IMR-90 (cell line): ENCODE measurements around the gene SAPCD1. TPM values are rescaled to one million over a fixed set of nuclear protein-coding genes. Genes with fewer than 3 reads are reported as not detected.

Source experiments
- microRNA-seq, 2 experiments: library from miRNA; stranded (forward) in 1 of 2; unstranded in 1 of 2; fragments of 10-50 nt in 1 of 2; fragments of <30 nt in 1 of 2; gene quantifications in 1 of 2; microRNA quantifications in 1 of 2; one replicate each; pipeline versions ENCODE3 to v1.1.0; 2013 to 2020; ENCODE audit not compliant: insufficient read depth in 1 of 2, insufficient read length in 1 of 2, unreplicated experiment in 1 of 2
- polyA plus RNA-seq, 3 experiments: library from polyadenylated mRNA; depleted of rRNA; stranded (reverse); fragments of >200 nt; gene quantifications; 2 replicates each; pipeline ENCODE4 v1.2.3, GENCODE V29; 2012; ENCODE audit warnings: low replicate concordance in 1 of 3
- small RNA-seq, 5 experiments: library from RNA; depleted of rRNA; stranded (forward); fragments of <200 nt; gene quantifications; one replicate each; pipeline ENCODE3, GENCODE V24; 2012
- total RNA-seq: library from RNA; depleted of rRNA; stranded (reverse); fragments of >200 nt; gene quantifications from 2 replicates; pipeline ENCODE4 v1.2.3, GENCODE V29; 2012; rRNA removed

SAPCD1 gene
- total and polyA plus RNA-seq, 2 of the 4 experiments (the other 2 are of a cell fraction) = 2.3 TPM; not detected in 1

Small RNAs within 50 kb of the gene (microRNA-seq; reads per million reads assigned to microRNA genes)
- gene LY6G6D (ENCODE audit: insufficient read depth, insufficient read length) (not detected), gene MSH5-SAPCD1 (ENCODE audit: insufficient read depth, insufficient read length) (not detected), gene RF00019 (ENCODE audit: insufficient read depth, insufficient read length) (not detected), gene RNU6-850P (ENCODE audit: insufficient read depth, insufficient read length) (not detected), gene SAPCD1 (ENCODE audit: insufficient read depth, insufficient read length) (not detected)

Small RNAs within 50 kb of the gene (small RNA-seq; reads per million reads assigned to genes)
- 0 reads per million in 5 experiments for gene LY6G6D
- 0 reads per million in 5 experiments for gene MSH5-SAPCD1
- 0 reads per million in 5 experiments for gene RF00019
- 0 to 0.60 (median 0) reads per million in 5 experiments for gene RNU6-850P
- 0 reads per million in 5 experiments for gene SAPCD1

Other genes starting within 250 kb of the SAPCD1 start
Only the 30 nearest of the 42 such genes appear.
- gene LST1, start 176.4 kb upstream of the SAPCD1 start, total RNA-seq = not detected in 2 replicates
- not detected in 2 replicates for gene LST1, start 176.4 kb upstream of the SAPCD1 start, polyA plus RNA-seq (2012; rRNA removed)
- gene NCR3, start 169.7 kb upstream of the SAPCD1 start, total RNA-seq = not detected in 2 replicates
- not detected in 2 replicates for gene NCR3, start 169.7 kb upstream of the SAPCD1 start, polyA plus RNA-seq (2012; rRNA removed)
- not detected in 2 replicates for gene AIF1, start 147.4 kb upstream of the SAPCD1 start, total RNA-seq
- gene AIF1, start 147.4 kb upstream of the SAPCD1 start, polyA plus RNA-seq (2012; rRNA removed) = not detected in 2 replicates
- gene PRRC2A, start 141.9 kb upstream of the SAPCD1 start, total RNA-seq = 7.7 and 8.1 TPM in 2 replicates
- gene PRRC2A, start 141.9 kb upstream of the SAPCD1 start, polyA plus RNA-seq (2012; rRNA removed) = 88.6 and 101 TPM in 2 replicates
- gene BAG6, start 110.0 kb upstream of the SAPCD1 start, total RNA-seq = 40.7 and 41.4 TPM in 2 replicates
- 134 and 151 TPM in 2 replicates for gene BAG6, start 110.0 kb upstream of the SAPCD1 start, polyA plus RNA-seq (2012; rRNA removed)
- gene APOM, start 106.8 kb upstream of the SAPCD1 start, total RNA-seq = 0.83 and 1.4 TPM in 2 replicates
- gene APOM, start 106.8 kb upstream of the SAPCD1 start, polyA plus RNA-seq (2012; rRNA removed) = 3.5 and 3.8 TPM in 2 replicates
- 13.1 and 14.2 TPM in 2 replicates for gene C6orf47, start 101.9 kb upstream of the SAPCD1 start, total RNA-seq
- gene C6orf47, start 101.9 kb upstream of the SAPCD1 start, polyA plus RNA-seq (2012; rRNA removed) = 8.9 and 9.0 TPM in 2 replicates
- 6.1 and 7.2 TPM in 2 replicates for gene GPANK1, start 97.7 kb upstream of the SAPCD1 start, total RNA-seq
- gene GPANK1, start 97.7 kb upstream of the SAPCD1 start, polyA plus RNA-seq (2012; rRNA removed) = 13.8 and 16.7 TPM in 2 replicates
- 218 and 240 TPM in 2 replicates for gene CSNK2B, start 96.6 kb upstream of the SAPCD1 start, total RNA-seq
- gene CSNK2B, start 96.6 kb upstream of the SAPCD1 start, polyA plus RNA-seq (2012; rRNA removed) = 178 and 194 TPM in 2 replicates
- 1.9 and 2.2 TPM in 2 replicates for gene LY6G5B, start 92.7 kb upstream of the SAPCD1 start, total RNA-seq
- 10.2 and 13.6 TPM in 2 replicates for gene LY6G5B, start 92.7 kb upstream of the SAPCD1 start, polyA plus RNA-seq (2012; rRNA removed)
- 0.18 TPM in 1 of 2 replicates, not detected in the other for gene LY6G5C, start 81.6 kb upstream of the SAPCD1 start, total RNA-seq
- gene LY6G5C, start 81.6 kb upstream of the SAPCD1 start, polyA plus RNA-seq (2012; rRNA removed) = 2.0 and 2.1 TPM in 2 replicates
- 30.3 and 35.1 TPM in 2 replicates for gene ABHD16A, start 59.3 kb upstream of the SAPCD1 start, total RNA-seq
- gene ABHD16A, start 59.3 kb upstream of the SAPCD1 start, polyA plus RNA-seq (2012; rRNA removed) = 31.5 and 34.6 TPM in 2 replicates
- gene LY6G6F, start 55.8 kb upstream of the SAPCD1 start, total RNA-seq = not detected in 2 replicates
- gene LY6G6F, start 55.8 kb upstream of the SAPCD1 start, polyA plus RNA-seq (2012; rRNA removed) = not detected in 2 replicates
- not detected in 2 replicates for gene LY6G6D, start 47.3 kb upstream of the SAPCD1 start, total RNA-seq
- gene LY6G6D, start 47.3 kb upstream of the SAPCD1 start, polyA plus RNA-seq (2012; rRNA removed) = not detected in 2 replicates
- not detected in 2 replicates for gene LY6G6C, start 40.9 kb upstream of the SAPCD1 start, total RNA-seq
- not detected in 2 replicates for gene LY6G6C, start 40.9 kb upstream of the SAPCD1 start, polyA plus RNA-seq (2012; rRNA removed)
- gene MPIG6B, start 39.3 kb upstream of the SAPCD1 start, total RNA-seq = not detected in 2 replicates
- gene MPIG6B, start 39.3 kb upstream of the SAPCD1 start, polyA plus RNA-seq (2012; rRNA removed) = not detected in 2 replicates
- 40.0 and 40.7 TPM in 2 replicates for gene DDAH2, start 33.4 kb upstream of the SAPCD1 start, total RNA-seq
- 57.9 and 58.4 TPM in 2 replicates for gene DDAH2, start 33.4 kb upstream of the SAPCD1 start, polyA plus RNA-seq (2012; rRNA removed)
- 992 and 1,185 TPM in 2 replicates for gene CLIC1, start 26.1 kb upstream of the SAPCD1 start, total RNA-seq
- gene CLIC1, start 26.1 kb upstream of the SAPCD1 start, polyA plus RNA-seq (2012; rRNA removed) = 692 and 706 TPM in 2 replicates
- gene MSH5, start 22.7 kb upstream of the SAPCD1 start, total RNA-seq = 4.7 and 5.6 TPM in 2 replicates
- gene MSH5, start 22.7 kb upstream of the SAPCD1 start, polyA plus RNA-seq (2012; rRNA removed) = 14.5 and 15.7 TPM in 2 replicates
- under 0.01 and 0.28 TPM in 2 replicates for gene VWA7, start 14.7 kb downstream of the SAPCD1 start, total RNA-seq
- gene VWA7, start 14.7 kb downstream of the SAPCD1 start, polyA plus RNA-seq (2012; rRNA removed) = 1.0 and 1.4 TPM in 2 replicates
- 32.2 and 41.2 TPM in 2 replicates for gene VARS1, start 33.1 kb downstream of the SAPCD1 start, total RNA-seq
- 39.6 and 42.0 TPM in 2 replicates for gene VARS1, start 33.1 kb downstream of the SAPCD1 start, polyA plus RNA-seq (2012; rRNA removed)
- gene LSM2, start 44.3 kb downstream of the SAPCD1 start, total RNA-seq = 48.0 and 56.3 TPM in 2 replicates
- 55.0 and 61.0 TPM in 2 replicates for gene LSM2, start 44.3 kb downstream of the SAPCD1 start, polyA plus RNA-seq (2012; rRNA removed)
- 1.3 and 1.4 TPM in 2 replicates for gene HSPA1L, start 52.6 kb downstream of the SAPCD1 start, total RNA-seq
- 0.97 and 1.0 TPM in 2 replicates for gene HSPA1L, start 52.6 kb downstream of the SAPCD1 start, polyA plus RNA-seq (2012; rRNA removed)
- gene HSPA1A, start 52.9 kb downstream of the SAPCD1 start, total RNA-seq = 94.6 and 102 TPM in 2 replicates
- 93.1 and 95.3 TPM in 2 replicates for gene HSPA1A, start 52.9 kb downstream of the SAPCD1 start, polyA plus RNA-seq (2012; rRNA removed)
- gene HSPA1B, start 65.1 kb downstream of the SAPCD1 start, total RNA-seq = 93.6 and 118 TPM in 2 replicates
- 59.4 and 61.1 TPM in 2 replicates for gene HSPA1B, start 65.1 kb downstream of the SAPCD1 start, polyA plus RNA-seq (2012; rRNA removed)
- 23.6 and 28.5 TPM in 2 replicates for gene NEU1, start 100.2 kb downstream of the SAPCD1 start, total RNA-seq
- 36.2 and 37.3 TPM in 2 replicates for gene NEU1, start 100.2 kb downstream of the SAPCD1 start, polyA plus RNA-seq (2012; rRNA removed)
- gene SLC44A4, start 116.3 kb downstream of the SAPCD1 start, total RNA-seq = 0.36 TPM in 1 of 2 replicates, not detected in the other
- 0.14 and 0.19 TPM in 2 replicates for gene SLC44A4, start 116.3 kb downstream of the SAPCD1 start, polyA plus RNA-seq (2012; rRNA removed)
- 36.4 and 38.0 TPM in 2 replicates for gene EHMT2, start 135.0 kb downstream of the SAPCD1 start, total RNA-seq
- 47.7 and 51.2 TPM in 2 replicates for gene EHMT2, start 135.0 kb downstream of the SAPCD1 start, polyA plus RNA-seq (2012; rRNA removed)
- 2.0 and 2.5 TPM in 2 replicates for gene ZBTB12, start 139.4 kb downstream of the SAPCD1 start, total RNA-seq
- 8.1 and 8.5 TPM in 2 replicates for gene ZBTB12, start 139.4 kb downstream of the SAPCD1 start, polyA plus RNA-seq (2012; rRNA removed)
- under 0.01 and 0.18 TPM in 2 replicates for gene C2, start 165.1 kb downstream of the SAPCD1 start, total RNA-seq
- 0.19 and 0.26 TPM in 2 replicates for gene C2, start 165.1 kb downstream of the SAPCD1 start, polyA plus RNA-seq (2012; rRNA removed)